Brain microvascular endothelial cell (primary cell): ENCODE data around the gene CCDC137.

Source experiments
- DNase-seq: peaks from one replicate; pipeline ENCODE4 v3.0.0-alpha.2; 2020
- H3K27ac ChIP-seq: fragments of 250-450 bp; sonication (Bioruptor Pico); 2 replicates; pipeline ENCODE4 v1.5.1; 2020; ENCODE audit warnings: mild to moderate bottlenecking, moderate library complexity
- H3K27me3 ChIP-seq: fragments of 250-450 bp; sonication (Bioruptor Pico); replicated peaks from 2 replicates; pipeline ENCODE4 v1.5.1; 2020; ENCODE audit warnings: mild to moderate bottlenecking
- H3K36me3 ChIP-seq: fragments of 250-450 bp; sonication (Bioruptor Pico); replicated peaks from 2 replicates; pipeline ENCODE4 v1.5.1; 2020; ENCODE audit warnings: mild to moderate bottlenecking
- H3K4me3 ChIP-seq: 2 replicates; pipeline ENCODE4 v1.5.1; 2011; ENCODE audit warnings: low read depth, mild to moderate bottlenecking, control low read depth, low read length, moderate library complexity
- in situ Hi-C: cut with HindIII; loops from 2 replicates; pipeline ENCODE4 v1.10.0; 2017; ENCODE audit warnings: low sequenced_read_pairs, low pct_ligation_motif_present
- TF ChIP-seq, protein P1 (sequence below): IDR thresholded peaks from 2 replicates; pipeline ENCODE4 v1.5.1; 2011; ENCODE audit warnings: low read depth, mild to moderate bottlenecking, moderate library complexity, low read length, control low read depth, inconsistent platforms; ENCODE audit errors: missing control alignments

CCDC137 gene

DNA sequence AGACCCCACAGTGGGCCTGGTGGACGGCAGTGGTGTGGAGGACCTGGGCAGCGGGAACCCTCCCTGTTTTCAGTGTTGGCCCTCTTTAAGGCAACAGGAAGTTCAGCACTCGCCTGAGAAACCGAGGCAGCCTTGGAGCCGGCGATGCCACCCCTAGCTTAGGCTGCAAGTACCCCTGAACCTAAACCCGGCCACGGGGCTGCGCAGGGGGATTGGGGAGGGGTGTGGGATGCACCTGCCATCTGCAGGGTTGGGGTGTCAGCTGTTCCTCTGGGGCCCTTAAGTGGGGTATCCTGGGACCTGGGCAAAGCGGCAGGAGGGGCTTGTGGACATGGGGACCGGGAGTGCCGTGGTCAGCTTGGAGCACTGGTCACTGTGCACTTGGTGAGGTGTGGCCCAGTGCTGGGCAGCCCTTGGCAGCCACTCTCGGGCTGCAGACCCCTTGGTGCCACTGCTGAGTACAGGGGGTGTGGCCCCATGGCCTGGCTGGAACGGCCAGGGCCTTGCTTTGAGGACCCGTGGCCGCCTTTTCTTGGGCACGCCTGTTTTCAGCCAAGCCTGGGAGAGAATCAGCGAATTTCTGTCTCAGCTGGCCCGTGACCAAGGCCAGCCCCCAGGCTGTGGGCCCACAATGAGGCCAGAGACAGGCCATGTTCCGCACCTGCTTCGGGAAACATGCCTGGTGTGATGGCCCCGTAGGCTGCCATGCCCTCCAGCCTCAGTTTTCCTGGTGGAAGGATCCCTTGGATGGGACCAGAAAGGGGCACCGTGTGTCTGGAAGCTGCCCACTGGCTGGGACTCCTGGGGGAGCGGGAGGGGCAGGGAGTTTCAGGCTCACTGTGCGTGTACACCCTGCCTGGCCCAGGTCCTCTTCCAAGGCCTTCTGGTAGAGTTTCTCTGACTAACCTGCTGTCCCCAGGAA lies 41.4 kb downstream of the CCDC137 start:
- DNase-seq, result no peak
- in situ Hi-C loops, result no loop called here
- Histone ChIP-seq H3K36me3 (peaks cover 37% of the 10 kb centered on the region), H3K4me3 (no peak overlapping the region), H3K27me3 (no peaks in the 10 kb centered on the region), H3K27ac (no peak overlapping the region)
- TF ChIP-seq, protein P1, sequence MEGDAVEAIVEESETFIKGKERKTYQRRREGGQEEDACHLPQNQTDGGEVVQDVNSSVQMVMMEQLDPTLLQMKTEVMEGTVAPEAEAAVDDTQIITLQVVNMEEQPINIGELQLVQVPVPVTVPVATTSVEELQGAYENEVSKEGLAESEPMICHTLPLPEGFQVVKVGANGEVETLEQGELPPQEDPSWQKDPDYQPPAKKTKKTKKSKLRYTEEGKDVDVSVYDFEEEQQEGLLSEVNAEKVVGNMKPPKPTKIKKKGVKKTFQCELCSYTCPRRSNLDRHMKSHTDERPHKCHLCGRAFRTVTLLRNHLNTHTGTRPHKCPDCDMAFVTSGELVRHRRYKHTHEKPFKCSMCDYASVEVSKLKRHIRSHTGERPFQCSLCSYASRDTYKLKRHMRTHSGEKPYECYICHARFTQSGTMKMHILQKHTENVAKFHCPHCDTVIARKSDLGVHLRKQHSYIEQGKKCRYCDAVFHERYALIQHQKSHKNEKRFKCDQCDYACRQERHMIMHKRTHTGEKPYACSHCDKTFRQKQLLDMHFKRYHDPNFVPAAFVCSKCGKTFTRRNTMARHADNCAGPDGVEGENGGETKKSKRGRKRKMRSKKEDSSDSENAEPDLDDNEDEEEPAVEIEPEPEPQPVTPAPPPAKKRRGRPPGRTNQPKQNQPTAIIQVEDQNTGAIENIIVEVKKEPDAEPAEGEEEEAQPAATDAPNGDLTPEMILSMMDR, result no peak

DNA sequence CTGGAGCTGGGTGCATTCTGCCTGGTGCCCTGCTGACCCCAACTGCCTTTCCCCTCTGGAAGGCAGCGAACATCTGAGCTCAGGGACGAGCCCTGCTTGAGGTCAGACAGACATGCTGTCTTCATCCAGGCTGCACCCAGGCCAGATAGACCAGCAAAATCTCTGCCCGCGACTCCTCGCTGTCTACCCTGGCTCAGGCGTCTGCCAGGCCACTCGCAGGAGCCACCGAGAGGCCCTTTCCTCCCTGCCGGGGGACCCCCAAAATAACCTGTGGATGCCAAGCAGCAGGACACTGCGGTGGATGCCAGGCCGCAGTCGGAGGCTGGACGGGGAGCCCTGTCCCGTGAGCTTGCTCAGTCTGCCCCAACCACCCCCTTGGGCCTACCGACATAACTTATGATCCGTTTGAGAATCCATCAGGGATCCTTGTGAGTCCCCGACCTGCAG lies 42.2 kb downstream of the CCDC137 start:
- H3K27me3 ChIP-seq, result no peaks in the 10 kb centered on the region
- H3K27ac ChIP-seq, result no peak overlapping the region
- DNase-seq, result no peak
- H3K4me3 ChIP-seq, result no peak overlapping the region
- TF ChIP-seq, protein P1, result no peak
- in situ Hi-C loops, result no loop called here
- peaks cover 37% of the 10 kb centered on the region for H3K36me3 ChIP-seq

DNA sequence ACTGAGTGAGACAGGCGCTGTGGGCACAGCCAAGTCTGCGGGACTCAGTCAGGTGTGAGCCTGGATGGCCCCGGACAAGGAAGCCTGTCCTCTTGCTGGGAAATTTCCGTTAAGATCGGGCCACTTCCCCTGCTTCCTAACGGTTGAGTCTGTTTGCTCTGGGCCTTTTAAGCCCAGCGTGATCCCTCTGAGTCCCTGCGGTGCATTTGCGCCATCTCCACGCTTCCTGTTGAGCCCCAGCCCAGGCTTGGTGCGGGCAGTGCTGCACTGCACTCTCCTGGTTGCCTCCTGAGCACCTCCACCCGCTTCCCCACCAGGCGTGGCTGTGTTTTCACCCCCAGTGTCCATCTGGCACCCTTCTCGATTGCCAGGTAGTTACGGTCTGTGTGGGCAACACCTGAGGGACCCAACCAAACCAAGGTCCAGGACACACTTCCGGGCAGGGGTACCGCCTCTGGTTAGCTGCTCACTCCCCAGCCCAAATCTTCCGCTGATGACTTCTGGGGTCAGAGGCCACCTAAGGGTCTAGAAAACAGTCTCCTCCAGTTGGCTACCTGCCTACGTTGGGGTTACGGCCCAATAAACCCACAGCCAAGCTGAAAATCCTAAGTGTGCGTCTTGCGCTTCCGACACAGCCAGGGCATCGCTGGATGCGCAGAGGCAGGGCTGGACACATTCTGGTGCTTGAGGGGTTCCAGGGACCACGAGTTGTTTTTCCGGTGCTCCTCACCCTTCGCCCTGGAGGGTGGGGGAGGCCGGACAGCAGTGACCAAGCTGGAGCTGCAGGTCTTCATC lies 44.2 kb downstream of the CCDC137 start:
- TF ChIP-seq, protein P1, result no peak
- H3K4me3 ChIP-seq, result no peak overlapping the region
- no peak for DNase-seq

DNA sequence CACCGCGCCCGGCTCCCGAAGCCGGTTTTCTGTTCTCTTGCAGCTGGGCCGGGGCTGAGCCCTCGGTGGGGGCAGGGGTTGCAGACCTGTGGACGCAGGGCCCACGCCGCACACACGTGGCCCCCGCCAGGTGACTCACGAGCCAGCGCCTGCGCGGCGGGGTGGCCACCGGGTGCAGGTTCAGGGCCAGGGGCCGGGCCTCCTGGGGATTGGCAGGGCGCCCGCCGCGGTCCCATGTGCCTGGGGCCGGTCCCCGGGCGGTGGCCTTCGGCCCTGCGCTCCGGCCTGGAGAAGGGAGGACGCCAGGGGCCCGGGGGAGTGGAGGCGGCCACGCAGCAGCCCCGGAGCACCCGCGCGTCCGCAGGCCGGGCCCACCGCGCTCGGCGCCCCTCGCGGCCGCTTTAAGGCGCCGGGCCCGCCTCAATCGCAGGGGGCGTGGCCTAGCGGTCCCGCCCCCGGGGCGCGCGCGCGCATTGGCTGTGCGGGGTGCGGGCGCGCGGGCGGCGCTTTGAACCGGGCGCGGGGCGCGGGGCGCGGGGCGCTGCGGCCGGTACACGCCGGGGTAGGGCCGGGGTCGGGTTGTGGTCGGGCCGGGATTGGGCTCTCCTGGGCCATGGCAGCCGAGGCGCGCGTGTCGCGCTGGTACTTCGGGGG lies 45.4 kb downstream of the CCDC137 start, which contains the start of gene SLC25A10:
TSS of gene SLC25A10 (plus strand) at position 471 of the 654 bp plus-strand sequence. CDS start at position 614, 143 bp downstream.
- Histone ChIP-seq H3K27ac (no peak within 1 kb of the TSS), H3K27me3 (no peaks in the 10 kb centered on the region), H3K36me3 (peaks cover 17% of the 10 kb centered on the region), H3K4me3 (peak within 1 kb of the TSS; percentile 60)
- peak; percentile 39 for DNase-seq
- TF ChIP-seq, protein P1, result no peak
- in situ Hi-C loops, result no loop called here

More for the DNA sequence above, 44.2 kb downstream of the CCDC137 start:
- no peak overlapping the region for H3K27ac ChIP-seq
- H3K27me3 ChIP-seq, result no peaks in the 10 kb centered on the region
- in situ Hi-C loops, result no loop called here
- H3K36me3 ChIP-seq, result peaks cover 27% of the 10 kb centered on the region

DNA sequence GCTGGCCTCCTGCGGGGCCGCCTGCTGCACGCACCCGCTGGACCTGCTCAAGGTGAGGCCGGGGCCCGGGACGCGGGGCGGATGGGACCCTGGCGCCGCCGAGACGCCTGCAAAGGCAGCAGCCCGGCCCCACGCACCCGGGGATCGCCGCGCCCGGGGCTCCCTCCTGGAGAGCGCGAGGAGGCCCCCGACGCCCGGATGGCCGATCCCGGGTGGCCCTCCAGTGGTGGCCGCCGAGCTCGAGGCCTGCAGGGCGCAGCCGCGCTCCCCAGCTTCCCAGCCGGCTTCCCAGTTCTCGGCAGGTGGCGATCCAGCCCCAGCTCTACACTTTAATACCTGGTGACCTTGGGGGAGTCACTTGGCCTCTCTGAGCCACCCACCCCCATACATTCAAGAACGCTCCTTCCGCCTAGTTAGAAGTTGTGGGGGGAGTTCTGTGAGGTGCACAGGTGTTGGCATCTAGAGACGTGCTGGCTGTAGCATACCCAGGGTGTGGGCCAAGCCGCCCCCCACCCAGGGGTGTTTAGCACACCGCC lies 46.0 kb downstream of the CCDC137 start:
- TF ChIP-seq, protein P1, result peak; percentile 17
- in situ Hi-C loops, result no loop called here
- no peak for DNase-seq
- Histone ChIP-seq H3K27ac (no peak overlapping the region), H3K27me3 (no peaks in the 10 kb centered on the region), H3K4me3 (peak overlapping the region; percentile 60), H3K36me3 (peaks cover 11% of the 10 kb centered on the region)
